ENCODE data around the gene TPX2. TPM values are rescaled to one million over a fixed set of nuclear protein-coding genes. Genes with fewer than 3 reads are reported as not detected.
A peak's percentile ranks its signal among the peaks of the same experiment; 100 is the strongest.

TPX2 gene
- total and polyA plus RNA-seq, 2 donors (not counting 3 experiments of a cell fraction or from before 2014, with no cell fraction given) = 24.8 to 114 TPM

GRCh38 chr20:31841928-31842327 is 102.8 kb downstream of the TPX2 start:
- no TSS peak for BruUV-seq (replicated peaks)
- Histone ChIP-seq H3K36me3 (ENCODE audit: control insufficient read depth in 2 of 2, extremely low read depth in 1 of 2, insufficient read depth in 2 of 2, low read length in 2 of 2) (no peaks in the 10 kb centered on the region), H3K9me1 (replicated peaks; ENCODE audit: control insufficient read depth, extremely low read depth, insufficient read depth, low read length) (no peaks in the 10 kb centered on the region), H3K4me2 (ENCODE audit: insufficient read depth, low read length) (peak overlapping the region; percentile 19), H2AFZ (ENCODE audit: low read depth, low read length) (no peak overlapping the region), H3K27ac (ENCODE audit: insufficient read depth, low read depth, low read length) (peak overlapping the region; percentile 64), H4K20me1 (replicated peaks; ENCODE audit: control insufficient read depth, extremely low read depth, insufficient read depth, low read length) (no peaks in the 10 kb centered on the region), H3K79me2 (ENCODE audit: control insufficient read depth, insufficient read depth, low read length) (no peaks in the 10 kb centered on the region), H3K27me3 (ENCODE audit: control insufficient read depth in 2 of 2, insufficient read depth in 2 of 2, low read length in 2 of 2) (no peaks in the 10 kb centered on the region), H3K4me1 (ENCODE audit: control insufficient read depth, extremely low read depth, insufficient read depth, low read length) (peaks cover 41% of the 10 kb centered on the region), H3K9me3 (replicated peaks; ENCODE audit: control insufficient read depth, insufficient read depth, low read length) (no peaks in the 10 kb centered on the region), H3K4me3 (replicated peaks in 1 of 3; ENCODE audit: insufficient read depth in 1 of 3, low read depth in 1 of 3, low read length in 3 of 3) (no peak overlapping the region), H3K9ac (replicated peaks; ENCODE audit: extremely low read depth, insufficient read depth, low read length) (peak overlapping the region; percentile 41)
- ChIA-PET CTCF (interaction anchor here (1.4 to 18.2 kb wide), 3 partner anchors 14 to 189 kb away, joined by 4 to 619 read pairs (median 7); partner anchors contain the start of gene MYLK2), POLR2A (no interaction called here)
- FAIRE-seq (peak; percentile 84), DNase-seq (ENCODE audit: low read depth, low spot score) (peak; percentile 63)
- no peak for TF ChIP-seq MYC (IDR thresholded peaks at IDR 0.05; ENCODE audit: low read depth, low read length)
- no peak for TF ChIP-seq EZH2 (IDR thresholded peaks at IDR 0.05; ENCODE audit: borderline replicate concordance, low read depth, low read length, severe bottlenecking)
- no peak for TF ChIP-seq MAX (IDR thresholded peaks at IDR 0.05; ENCODE audit: insufficient read depth, insufficient read length)
- no peak for TF ChIP-seq POLR2A (IDR thresholded peaks at IDR 0.05; ENCODE audit: low read depth, low read length)
- peak; percentile 38 for TF ChIP-seq FOS (IDR thresholded peaks at IDR 0.05; ENCODE audit: borderline replicate concordance, insufficient read depth, low read length)
- TF ChIP-seq JUN (IDR thresholded peaks at IDR 0.05; ENCODE audit: borderline replicate concordance, insufficient read depth, insufficient read length, low read depth) = no peak
- no peak for TF ChIP-seq POLR2AphosphoS5 (IDR thresholded peaks at IDR 0.05; ENCODE audit: insufficient read depth, low read depth, low read length)
- dilution Hi-C loops (cut with MboI; ENCODE audit: extremely low pct_ligation_motif_present, low sequenced_read_pairs) = no loop called here
- intact Hi-C loops (cut with micrococcal nuclease) = loop anchor here (1.0 kb wide), 1 partner anchor 19 kb away; no protein-coding TSS in a partner anchor

Measured in endothelial cell of umbilical vein (primary cell).